Embryonic facial prominence (tissue), 1 donor: ENCODE data around the gene TREX2.

Experiments used
- DNase-seq: peaks from one replicate; pipeline ENCODE4 v3.0.0-alpha.2; 2016; ENCODE audit errors: extremely low spot score

TREX2 gene

GRCh38 chrX:153435845-153436244, 10.0 kb downstream of the TREX2 start:
- DNase-seq = no peak

- no peak for DNase-seq
These were observed 11.1 kb downstream of the TREX2 start for GRCh38 chrX:153434801-153435200.

DNA sequence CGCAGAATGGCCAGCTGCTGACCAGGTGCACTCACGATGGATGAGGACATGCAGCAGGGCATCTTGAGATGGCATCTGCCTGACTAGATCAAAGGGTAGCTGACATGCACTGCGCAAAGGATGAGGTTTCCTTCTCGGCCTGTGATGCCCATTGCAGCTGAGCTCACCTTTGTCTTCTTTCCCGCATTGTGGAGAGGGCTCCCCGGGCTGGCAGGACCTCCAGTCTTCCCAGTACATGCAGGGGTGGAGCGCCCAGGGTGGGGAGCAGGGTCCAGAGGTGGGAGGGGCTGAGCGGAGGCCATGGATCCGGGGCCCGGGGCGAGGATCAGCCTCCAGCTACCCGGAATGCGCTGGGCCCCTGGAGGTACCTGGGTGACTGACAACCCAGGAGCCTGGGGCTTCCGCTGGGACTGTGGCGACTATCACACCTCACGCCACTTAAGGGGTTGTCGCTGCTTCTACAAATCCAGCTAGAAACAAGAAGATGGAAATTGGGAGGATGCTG, 12.0 kb downstream of the TREX2 start:
- DNase-seq = no peak

GRCh38 chrX:153433161-153433680, 12.6 kb downstream of the TREX2 start:
- DNase-seq = no peak

GRCh38 chrX:153430796-153431195, 15.1 kb downstream of the TREX2 start:
- no peak for DNase-seq

DNA sequence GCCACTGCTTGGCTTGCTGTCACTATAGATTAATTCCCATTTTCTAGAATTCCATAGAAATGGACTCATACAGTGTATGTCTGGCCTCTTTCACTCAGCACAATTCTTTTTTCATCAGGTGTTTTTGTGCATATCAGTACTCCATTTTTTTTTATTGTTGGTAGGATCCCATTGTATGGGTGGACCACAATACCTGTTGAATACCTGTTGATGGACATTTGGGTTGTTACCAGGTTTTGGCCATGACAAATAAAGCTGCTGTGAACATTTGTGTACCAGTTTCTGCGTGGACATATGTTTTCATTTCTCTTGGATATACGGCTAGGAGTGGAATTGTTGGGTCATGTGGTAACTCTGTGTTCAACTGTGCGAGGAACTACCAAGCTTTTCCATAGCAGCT, 19.7 kb downstream of the TREX2 start:
- DNase-seq = no peak

DNA sequence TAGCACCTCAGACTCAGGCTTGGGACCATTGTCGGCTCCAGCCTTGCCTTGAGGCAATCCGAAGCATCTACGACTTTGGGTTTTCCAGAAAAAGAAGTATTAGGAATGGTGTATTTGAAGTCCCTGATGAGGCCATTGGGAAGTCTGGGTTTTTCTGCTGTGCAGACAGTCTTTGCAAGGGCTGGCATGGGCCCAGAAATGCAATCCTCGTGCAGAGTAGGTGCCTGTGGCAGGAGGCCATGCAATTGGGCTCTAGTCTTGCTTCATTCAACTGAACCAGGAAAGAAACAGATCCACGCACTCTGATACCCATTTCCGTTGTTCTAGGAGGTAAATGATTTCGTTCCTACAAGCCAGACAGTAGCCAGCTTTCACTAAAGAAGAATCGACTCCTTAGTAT, 22.2 kb downstream of the TREX2 start:
- DNase-seq = no peak

GRCh38 chrX:153421856-153422255, 24.0 kb downstream of the TREX2 start:
- no peak for DNase-seq

DNA sequence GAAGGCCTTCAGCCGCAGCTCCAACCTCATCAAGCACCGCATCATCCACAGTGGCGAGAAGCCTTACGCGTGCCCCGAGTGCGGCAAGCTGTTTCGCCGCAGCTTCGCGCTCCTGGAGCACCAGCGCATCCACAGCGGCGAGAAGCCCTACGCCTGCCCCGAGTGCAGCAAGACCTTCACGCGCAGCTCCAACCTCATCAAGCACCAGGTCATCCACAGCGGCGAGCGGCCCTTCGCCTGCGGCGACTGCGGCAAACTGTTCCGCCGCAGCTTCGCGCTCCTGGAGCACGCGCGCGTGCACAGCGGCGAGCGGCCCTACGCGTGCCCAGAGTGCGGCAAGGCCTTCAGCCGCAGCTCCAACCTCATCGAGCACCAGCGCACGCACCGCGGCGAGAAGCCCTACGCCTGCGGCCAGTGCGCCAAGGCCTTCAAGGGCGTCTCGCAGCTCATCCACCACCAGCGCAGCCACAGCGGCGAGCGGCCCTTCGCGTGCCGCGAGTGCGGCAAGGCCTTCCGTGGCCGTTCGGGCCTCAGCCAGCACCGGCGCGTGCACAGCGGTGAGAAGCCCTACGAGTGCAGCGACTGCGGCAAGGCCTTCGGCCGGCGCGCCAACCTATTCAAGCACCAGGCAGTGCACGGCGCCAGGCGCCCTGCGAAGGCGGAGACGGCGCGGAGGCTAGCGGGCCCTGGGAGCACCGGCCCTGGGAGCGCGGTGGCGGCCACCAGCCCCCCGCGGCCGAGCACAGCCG, 24.8 kb downstream of the TREX2 start:
- DNase-seq = no peak

- no peak for DNase-seq
These were observed 28.2 kb downstream of the TREX2 start for GRCh38 chrX:153417637-153418036.

- DNase-seq = no peak
These were observed 28.9 kb downstream of the TREX2 start for GRCh38 chrX:153416781-153417450.

- no peak for DNase-seq
These were observed 30.9 kb downstream of the TREX2 start for GRCh38 chrX:153414856-153415510.

- no peak for DNase-seq
These were observed 32.1 kb downstream of the TREX2 start for GRCh38 chrX:153413731-153414130.

DNA sequence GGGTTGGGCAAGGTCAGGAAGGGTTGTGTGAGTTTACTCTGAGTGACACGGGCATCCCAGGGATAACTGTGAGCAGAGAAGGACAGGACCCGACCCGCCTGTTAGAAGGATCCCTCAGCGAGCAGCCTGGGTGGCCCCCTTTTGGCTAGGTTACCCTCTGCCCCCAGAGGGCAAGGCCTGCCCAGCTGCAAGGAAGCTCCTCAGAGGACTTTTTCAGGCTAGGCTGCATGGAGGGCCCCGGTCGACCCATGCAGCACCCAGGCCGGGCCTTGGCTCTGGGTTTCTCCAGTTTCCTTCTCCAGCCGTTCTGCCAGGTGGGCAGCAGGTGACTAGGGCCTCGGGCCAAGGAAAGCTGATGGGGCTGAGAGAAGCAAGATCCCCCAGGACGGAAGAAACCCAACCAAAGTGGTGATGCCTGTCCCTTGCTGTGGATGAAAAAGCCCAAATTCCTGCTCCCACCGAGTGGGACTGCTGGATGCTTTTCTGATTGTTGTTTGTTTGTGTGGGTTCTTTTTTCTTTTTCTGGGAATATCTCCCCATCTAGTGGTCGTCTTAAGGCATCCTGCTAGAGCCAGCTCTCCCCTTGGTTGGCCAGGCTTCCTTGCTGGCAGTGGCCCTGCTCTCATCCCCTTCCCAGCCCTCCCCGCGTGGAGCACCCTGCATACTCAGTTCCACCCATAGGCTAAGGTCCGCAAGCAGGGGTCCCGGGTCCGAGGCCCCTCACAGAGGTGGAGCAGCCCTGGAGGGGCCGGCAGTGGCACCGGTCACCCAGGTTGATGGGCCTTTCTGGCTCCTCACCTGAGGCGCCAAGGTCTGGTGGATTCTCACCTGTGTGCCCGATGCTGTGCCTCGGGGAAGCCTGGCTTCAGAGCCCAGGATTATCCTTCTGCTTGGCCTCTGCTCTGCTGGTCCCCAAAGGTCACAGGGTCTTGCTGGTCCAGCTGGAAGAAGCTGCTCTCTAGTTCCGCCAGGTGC, 32.8 kb downstream of the TREX2 start:
- DNase-seq = no peak

DNA sequence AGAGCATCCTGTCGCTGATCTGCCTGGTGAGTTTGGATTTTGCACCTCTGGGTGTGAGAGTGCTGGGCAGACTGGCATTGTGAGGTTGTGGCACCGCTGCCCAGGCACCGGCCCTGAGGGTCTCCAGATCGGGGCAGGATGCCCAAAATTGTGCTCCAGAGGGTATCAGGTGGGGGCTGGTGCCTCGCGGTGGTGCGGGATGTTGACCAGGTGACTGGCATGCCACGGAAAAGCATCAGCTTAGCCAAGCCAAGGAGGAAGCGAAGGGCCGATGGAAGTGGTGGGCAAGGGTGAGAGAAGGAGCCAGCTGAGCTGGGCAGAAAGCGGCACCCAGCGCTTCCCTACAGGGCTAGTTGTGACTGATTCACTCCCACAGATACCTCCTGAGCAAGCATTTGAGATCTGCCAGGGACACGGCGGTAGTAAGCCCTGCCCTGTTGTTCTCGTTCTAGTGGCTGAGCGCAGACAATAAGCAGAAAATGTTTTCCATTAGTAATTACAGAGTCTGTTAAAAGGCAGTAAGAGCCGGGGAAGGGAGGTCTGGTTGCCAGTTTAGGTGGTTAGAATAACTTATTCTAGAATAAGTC, 33.8 kb downstream of the TREX2 start:
- no peak for DNase-seq

DNA sequence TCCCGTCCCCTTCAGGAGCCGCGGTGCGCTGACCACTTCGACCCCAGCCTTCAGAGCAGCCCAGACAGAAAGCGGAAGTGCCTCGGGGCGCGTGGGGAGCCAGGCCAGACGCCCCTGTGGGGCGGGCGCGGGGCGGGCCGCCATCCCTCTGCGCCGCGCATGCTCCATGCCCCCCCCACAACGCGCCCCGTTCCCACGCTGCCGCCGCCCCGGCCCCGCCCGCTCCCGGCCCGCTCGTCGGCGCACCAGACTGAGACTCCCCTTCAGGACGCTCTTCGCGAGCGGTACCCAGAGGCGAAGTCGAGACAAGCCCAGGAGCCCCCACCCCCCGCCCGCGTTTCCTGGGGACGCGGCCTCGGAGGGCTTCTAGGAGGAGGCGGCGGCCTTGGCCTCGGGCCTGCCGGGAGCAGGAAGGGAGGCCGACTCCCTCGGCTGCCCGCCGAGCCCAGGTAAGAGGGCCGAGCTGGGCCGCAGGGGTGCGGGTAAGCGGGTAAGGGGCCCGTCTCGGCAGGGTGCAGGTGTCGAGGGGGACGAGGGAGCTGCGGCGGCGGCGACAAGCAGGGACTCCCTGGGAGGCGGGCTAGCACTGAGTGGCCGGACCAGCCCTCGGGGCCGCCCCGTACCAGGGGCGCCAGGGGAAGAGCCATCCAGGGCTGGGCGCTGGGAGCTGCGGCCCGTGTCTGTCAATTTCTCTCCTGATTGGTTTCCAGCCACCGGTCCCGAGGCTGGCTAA, 34.4 kb downstream of the TREX2 start, which contains the start of gene ZFP92:
Gene ZFP92 (plus strand): TSS at position 218 of the 733 bp plus-strand sequence. CDS start 6,851 bp downstream, outside the sequence.
- no peak for DNase-seq

GRCh38 chrX:153410888-153411254, 35.0 kb downstream of the TREX2 start:
- no peak for DNase-seq

- DNase-seq = no peak
These were observed 35.5 kb downstream of the TREX2 start for GRCh38 chrX:153410373-153410772.

- no peak for DNase-seq
These were observed 36.3 kb downstream of the TREX2 start for GRCh38 chrX:153409414-153410101.
